Measurements from ENCODE around the gene JSRP1.
A peak's percentile ranks its signal among the peaks of the same experiment; 100 is the strongest.

JSRP1 gene

GRCh38 chr19:2246014-2246620 lies 10.1 kb downstream of the JSRP1 start:
- DNase-seq: no peak

GRCh38 chr19:2245273-2245672 lies 10.9 kb downstream of the JSRP1 start:
- no peak for DNase-seq

DNA sequence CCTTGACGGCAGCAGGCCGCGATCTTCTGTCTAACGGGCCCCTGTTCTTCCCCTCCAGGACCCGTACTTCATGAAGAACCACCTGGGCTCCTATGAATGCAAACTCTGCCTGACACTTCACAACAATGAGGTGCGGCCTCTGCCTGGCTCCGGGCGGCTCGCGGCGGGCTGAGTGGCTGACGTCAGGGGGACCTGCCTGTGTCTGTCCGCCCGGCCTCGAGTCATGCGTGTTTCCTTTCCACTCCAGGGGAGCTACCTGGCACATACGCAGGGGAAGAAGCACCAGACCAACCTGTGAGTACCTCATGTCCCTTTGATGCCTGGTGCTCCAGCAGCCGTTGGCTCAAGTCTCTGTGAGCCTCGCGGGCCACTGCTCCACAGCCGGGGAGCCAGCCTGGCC lies 11.7 kb downstream of the JSRP1 start:
- no peak for DNase-seq

GRCh38 chr19:2244125-2244411 lies 12.1 kb downstream of the JSRP1 start:
- no peak for DNase-seq

- DNase-seq: no peak
These were observed 12.7 kb downstream of the JSRP1 start for GRCh38 chr19:2243274-2244124.

DNA sequence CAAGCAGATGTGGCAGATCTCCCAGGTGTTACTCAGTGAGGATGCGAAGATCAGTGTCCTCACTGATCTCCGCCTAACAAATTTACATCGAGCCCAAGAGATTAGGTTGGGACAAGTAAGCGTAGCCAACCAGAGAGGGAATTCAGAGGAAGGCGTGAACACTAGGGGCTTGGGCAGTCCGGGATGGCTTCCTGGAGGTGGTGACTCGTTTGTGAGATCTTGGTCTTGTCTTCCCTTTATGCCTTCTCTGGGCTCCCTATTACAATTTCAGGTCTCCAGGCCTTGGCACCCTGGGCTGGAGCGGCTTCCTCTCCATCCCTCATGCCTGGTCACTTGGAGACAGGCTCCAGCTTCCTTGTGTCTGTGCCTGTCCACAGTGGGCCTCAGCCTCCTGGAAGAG lies 13.4 kb downstream of the JSRP1 start:
- DNase-seq: no peak

DNA sequence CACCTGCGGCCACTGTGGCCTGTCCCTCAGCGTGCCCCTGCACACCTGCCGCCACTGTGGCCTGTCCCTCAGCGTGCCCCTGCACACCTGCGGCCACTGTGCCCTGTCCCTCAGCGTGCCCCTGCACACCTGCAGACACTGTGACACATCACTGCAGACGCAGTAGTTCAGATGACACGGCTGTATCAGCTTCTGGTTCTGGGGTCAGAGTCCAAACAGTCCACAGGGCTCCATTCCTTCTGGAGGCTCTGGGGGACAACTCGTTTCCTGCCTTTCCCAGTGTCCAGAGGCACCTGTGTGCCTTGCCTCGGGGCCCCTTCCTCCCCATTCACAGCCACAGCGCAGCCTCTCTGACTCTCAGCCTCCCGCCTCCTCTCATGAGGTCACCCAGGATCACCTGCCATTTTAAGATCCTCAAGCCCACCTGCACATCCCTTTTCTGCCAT lies 14.1 kb downstream of the JSRP1 start:
- no peak for DNase-seq

DNA sequence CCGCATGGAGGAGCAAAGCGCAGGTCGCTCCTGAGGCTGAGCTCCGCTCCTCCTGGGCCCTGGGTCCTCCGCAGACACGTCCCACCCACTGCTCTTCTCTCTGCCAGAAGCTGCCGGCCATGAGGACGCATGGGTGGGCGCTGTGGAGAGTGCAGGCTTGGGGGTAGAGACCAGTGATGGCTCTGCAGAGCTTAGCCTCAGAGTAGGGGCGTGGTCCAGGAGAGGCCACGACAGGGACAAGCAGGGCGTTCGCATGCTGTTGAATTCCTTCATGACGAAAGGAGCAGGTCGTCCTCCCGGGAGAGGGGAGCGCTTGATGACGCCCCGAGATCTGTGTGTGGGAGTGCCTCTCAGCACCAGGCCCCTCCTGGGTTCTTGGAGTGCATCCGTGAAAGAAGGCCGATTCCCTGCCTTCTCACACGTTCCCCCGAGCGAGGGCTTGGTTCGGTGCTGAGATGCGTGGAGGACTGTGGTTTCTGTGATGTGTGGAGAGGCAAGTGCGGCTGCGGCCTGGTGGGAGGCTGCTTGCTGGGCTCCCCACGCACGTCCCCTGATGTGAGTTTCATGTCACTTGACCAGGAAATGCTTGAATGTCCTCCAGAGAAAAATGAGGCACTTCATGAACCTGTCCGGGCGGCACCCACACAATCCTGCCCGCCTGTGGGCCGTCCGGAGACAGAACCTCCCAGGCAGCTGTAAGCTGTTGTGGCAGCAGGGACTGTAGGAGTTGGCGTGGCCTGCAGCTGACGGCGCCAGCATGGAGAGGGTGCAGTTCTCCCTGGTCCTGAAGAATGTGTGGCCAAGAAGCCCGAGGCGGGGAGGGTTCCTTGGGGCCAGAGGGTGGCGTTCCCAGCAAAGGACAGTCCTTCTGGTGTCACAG lies 15.1 kb downstream of the JSRP1 start:
- DNase-seq: no peak

DNA sequence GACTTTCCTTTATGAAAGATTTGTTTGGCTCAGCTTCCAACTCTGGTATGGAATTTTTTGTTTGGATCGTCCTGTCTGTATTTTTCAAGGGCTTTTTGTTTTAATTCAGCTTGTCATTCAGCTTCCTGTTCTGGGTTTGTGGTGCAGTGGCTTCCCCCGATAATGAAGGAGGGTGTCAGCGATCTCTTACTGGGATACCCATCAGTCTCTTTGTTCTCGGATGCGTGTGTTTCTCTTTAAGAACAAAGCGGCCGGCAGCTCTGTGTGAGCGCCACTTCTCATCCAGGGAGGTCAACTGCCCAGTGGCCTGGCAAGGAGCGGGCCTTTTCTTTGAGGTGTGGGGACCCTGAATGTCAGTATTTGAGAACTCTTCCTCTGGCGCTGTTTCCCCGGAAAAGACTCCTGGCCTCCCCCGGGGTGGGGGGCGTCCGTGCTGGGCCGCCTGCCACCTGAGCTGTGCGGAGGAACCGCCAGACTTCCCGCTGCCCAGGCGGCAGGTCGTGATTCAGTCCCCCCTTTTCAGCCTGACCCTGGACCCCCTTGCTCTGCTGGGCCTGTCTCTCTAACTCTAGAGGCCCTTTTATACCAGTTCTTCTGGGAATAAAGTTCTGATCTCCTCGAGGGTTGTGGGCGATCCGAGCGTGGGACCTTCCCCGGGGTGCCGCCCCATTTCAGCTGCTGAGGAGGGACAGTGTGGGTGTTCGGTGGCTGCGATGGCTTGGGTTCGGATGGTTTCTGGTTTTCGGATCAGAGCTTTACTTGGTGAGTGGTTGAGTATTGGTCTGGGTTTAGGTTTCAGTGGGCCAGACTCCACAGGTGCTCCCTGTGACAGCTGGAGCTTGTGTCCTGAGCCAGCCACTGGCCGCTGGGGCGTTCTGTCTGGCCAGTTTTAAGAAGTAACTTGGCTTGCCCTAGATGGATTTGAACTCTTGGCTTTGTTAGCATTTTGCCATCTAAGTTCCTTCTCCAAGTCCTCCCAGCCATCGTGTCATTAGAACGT lies 16.1 kb downstream of the JSRP1 start:
- DNase-seq: no peak

DNA sequence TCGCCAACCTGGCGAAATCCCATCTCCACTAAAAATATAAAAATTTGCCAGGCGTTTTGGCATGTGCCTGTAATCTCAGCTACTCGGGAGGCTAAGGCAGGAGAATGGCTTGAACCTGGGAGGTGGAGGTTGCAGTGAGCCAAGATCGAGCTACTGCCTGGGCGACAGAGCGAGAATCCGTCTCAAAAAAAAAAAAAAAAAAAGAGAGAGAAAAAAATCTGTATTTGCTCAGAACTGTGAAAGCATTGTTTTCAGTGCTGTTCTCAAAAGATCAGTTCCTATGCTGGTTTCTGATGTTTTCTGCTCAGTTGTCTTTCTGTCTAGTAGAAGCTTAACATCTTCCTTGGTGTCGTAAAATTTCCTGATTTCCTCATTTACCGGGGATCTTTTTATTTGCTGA lies 17.0 kb downstream of the JSRP1 start:
- DNase-seq: no peak

GRCh38 chr19:2237869-2238153 lies 18.4 kb downstream of the JSRP1 start:
- DNase-seq: no peak

DNA sequence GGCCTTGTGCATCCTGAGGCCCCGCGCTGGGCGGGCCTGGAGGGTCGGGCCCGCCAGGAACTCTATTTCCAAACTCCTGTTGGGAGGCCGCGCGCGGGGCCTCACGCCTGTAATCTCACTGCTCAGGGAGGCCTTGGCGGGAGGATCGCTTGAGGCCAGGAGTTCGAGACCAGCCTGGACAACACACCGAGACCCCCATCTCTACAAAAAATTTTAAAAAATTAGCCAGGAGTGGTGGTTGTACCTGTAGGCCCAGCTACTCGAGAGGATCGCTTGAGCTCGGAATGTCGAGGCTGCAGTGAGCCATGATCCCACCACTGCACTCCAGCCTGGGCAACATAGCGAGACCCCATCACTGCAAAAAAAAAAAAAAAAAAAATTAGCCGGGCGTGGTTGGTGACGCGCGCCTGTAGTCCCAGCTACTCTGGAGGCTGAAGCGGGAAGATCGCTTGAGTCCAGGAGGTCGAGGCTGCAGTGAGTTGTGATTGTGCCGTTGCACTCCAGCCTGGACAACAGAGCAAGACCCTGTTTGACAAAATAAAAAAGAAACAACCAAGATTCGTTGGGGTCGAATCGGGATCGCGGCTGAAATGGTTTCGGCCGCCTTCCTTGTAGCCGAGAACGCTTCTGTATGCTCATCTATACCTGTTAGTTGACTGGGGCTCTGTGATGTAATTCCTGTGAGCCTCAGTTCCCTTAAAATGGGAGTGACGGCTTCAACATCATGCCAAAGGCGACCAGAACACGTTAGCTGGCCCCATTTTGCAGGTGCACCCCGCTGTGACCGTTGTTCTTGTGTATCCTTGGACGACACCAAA lies 19.0 kb downstream of the JSRP1 start:
- no peak for DNase-seq

GRCh38 chr19:2236314-2237050 lies 19.7 kb downstream of the JSRP1 start, which contains the start of the genes PLEKHJ1 and SF3A2:
PLEKHJ1 (minus strand) TSS chr19:2236329; CDS start chr19:2236248, 81 bp downstream.
SF3A2 (plus strand) TSS chr19:2236824; CDS start chr19:2243419, 6,595 bp downstream.
- peak; percentile 100 for DNase-seq

- DNase-seq: no peak
These were observed 20.2 kb downstream of the JSRP1 start for GRCh38 chr19:2236064-2236313.

GRCh38 chr19:2235381-2236063 lies 20.7 kb downstream of the JSRP1 start:
- DNase-seq: peak; percentile 75

GRCh38 chr19:2234996-2235380 lies 21.2 kb downstream of the JSRP1 start:
- DNase-seq: no peak

DNA sequence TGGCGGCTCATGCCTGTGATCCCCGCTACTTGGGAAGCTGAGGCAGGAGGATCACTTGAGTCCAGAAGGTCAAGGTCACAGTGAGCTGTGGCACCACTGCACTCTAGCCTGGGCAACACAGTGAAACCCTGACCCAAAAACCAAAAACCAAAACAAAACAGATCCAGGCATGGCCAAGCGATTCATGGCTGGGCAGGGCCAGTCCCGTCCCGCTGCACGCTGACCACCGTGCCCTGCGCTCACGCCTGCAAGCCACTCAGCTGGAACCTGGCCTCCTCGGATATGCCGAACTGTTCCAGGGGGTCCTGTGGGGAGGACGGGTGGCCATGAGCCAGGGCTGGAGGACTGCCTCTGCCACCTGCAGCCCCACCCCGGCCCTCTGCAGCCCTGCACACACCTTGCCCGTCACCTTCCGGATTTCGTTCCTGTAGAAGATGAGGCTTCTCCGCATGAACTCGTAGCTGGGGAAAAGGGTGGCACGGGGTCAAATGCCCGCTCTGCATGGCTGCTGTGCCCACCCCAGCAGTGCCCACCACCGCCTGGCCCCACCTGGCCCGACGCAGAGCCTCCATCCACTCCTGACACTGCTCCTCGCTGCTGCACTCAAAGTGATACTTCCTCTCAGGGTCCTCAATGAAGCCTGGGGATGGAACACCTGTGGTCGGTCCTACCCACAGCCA lies 22.5 kb downstream of the JSRP1 start:
- DNase-seq: no peak

- no peak for DNase-seq
These were observed 23.7 kb downstream of the JSRP1 start for GRCh38 chr19:2232286-2233151.

Data from activated CD8-positive, alpha-beta memory T cell treated with anti-CD3 and anti-CD28 coated beads, Interleukin-2, amount 50 U/mL, for 48 hours (primary cell).